Endothelial cell of umbilical vein (primary cell): ENCODE measurements around the gene MACROD2.

Experiments used
- CTCF ChIP-seq, 2 donors: IDR thresholded peaks; 1 replicate in 1 of 2; 2 replicates in 1 of 2; pipeline ENCODE4 v1.5.1; 2011; ENCODE audit warnings: low read length in 2 of 2, mild to moderate bottlenecking in 2 of 2, moderate library complexity in 2 of 2, control low read depth in 1 of 2, inconsistent platforms in 1 of 2, low read depth in 1 of 2; ENCODE audit not compliant: insufficient read depth in 1 of 2; ENCODE audit errors: extremely low read depth in 1 of 2
- EZH2 ChIP-seq: IDR thresholded peaks from 2 replicates; pipeline ENCODE4 v1.6.1; 2012; ENCODE audit warnings: borderline replicate concordance, low read depth, mild to moderate bottlenecking, moderate library complexity, low read length, inconsistent platforms; ENCODE audit not compliant: severe bottlenecking
- MAX ChIP-seq: IDR thresholded peaks from 2 replicates; pipeline ENCODE4 v1.6.1; 2011; ENCODE audit not compliant: insufficient read depth, insufficient read length
- MYC ChIP-seq: IDR thresholded peaks from one replicate; pipeline ENCODE4 v1.6.1; 2011; ENCODE audit warnings: mild to moderate bottlenecking, low read depth, low read length
- POLR2A ChIP-seq: IDR thresholded peaks from 2 replicates; pipeline ENCODE4 v1.6.1; 2012; ENCODE audit warnings: low read depth, mild to moderate bottlenecking, control low read depth, low read length
- POLR2AphosphoS5 ChIP-seq: IDR thresholded peaks from 2 replicates; pipeline ENCODE4 v1.6.1; 2012; ENCODE audit warnings: low read depth, mild to moderate bottlenecking, control low read depth, low read length, moderate library complexity; ENCODE audit not compliant: insufficient read depth

- TF ChIP-seq CTCF (IDR thresholded peaks at IDR 0.05; ENCODE audit: extremely low read depth in 1 of 2, insufficient read depth in 1 of 2, low read depth in 1 of 2, low read length in 2 of 2) (no peak), MAX (no peak), POLR2AphosphoS5 (no peak), POLR2A (no peak), EZH2 (no peak), MYC (no peak)
Observed at GRCh38 chr20:16035576-16035975, 2040.3 kb downstream of the MACROD2 start.
